GM12873 (cell line): Measurements from ENCODE around the gene VSIG10L2.

Experiments used
- TF ChIP-seq, protein P1 (sequence below): IDR thresholded peaks from 2 replicates; pipeline ENCODE4 v1.5.1; 2012; ENCODE audit warnings: low read depth, mild to moderate bottlenecking, moderate library complexity, low read length, control low read depth; ENCODE audit not compliant: insufficient read depth; ENCODE audit errors: missing control alignments

The VSIG10L2 gene

DNA sequence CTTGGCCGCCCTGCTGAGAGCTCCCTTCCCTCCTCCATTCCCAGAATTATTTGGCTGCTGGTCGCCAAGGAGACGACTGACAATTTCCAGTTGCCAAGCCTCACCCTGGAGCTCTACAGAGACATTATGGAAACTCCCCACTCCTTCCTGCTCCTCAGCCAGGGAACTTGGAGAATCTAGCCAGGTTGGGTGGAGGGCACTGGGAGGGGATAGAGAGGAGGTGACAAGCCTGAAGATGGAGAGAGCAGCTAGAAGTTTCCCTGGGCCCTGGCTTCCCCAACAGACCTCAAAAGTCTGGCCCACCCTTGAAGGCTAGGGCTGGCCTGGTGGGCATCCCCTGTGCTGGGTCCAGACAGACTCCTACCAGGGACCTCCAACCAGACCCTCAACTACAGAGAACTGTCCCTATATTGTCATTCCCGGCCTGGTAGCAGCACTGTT, 6.7 kb upstream of the VSIG10L2 start:
- TF ChIP-seq, protein P1, sequence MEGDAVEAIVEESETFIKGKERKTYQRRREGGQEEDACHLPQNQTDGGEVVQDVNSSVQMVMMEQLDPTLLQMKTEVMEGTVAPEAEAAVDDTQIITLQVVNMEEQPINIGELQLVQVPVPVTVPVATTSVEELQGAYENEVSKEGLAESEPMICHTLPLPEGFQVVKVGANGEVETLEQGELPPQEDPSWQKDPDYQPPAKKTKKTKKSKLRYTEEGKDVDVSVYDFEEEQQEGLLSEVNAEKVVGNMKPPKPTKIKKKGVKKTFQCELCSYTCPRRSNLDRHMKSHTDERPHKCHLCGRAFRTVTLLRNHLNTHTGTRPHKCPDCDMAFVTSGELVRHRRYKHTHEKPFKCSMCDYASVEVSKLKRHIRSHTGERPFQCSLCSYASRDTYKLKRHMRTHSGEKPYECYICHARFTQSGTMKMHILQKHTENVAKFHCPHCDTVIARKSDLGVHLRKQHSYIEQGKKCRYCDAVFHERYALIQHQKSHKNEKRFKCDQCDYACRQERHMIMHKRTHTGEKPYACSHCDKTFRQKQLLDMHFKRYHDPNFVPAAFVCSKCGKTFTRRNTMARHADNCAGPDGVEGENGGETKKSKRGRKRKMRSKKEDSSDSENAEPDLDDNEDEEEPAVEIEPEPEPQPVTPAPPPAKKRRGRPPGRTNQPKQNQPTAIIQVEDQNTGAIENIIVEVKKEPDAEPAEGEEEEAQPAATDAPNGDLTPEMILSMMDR = no peak

DNA sequence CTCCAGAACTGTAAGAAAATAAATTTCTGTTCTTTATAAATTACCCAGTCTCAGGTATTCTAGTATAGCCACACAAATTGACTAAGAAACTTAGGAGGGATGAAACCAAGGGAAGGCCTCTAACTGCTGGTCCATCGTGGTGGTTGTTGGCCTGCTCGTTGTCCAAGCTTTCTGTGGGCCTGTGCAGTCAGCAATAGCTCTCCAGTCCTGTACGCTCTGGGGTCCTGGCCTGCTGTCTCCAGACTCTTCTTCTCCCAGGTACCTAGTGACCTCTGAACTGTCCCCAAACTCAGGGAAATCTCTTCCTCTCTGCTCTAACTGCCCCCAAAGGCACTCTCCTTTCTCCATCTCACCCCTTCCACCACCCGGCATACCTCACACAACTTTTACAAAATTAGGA, 5.7 kb upstream of the VSIG10L2 start:
- TF ChIP-seq, protein P1 = no peak

DNA sequence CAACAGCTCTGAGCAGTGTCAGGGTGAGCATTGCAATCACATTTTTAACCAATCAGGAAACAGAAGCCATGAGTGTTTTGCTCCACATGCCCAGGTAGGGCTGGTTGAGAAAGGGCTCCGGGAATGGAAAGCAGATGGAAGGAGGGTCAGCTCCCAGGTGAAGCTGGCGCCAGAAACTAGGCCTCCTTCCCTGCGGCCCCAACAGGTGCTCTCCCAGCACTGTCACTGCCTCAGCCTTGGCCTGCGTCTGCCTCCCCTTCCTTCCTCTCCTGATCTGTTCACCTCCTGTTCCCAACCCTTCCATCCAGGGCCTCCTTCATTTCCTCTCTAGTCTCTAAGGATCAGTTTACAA, 4.6 kb upstream of the VSIG10L2 start:
- TF ChIP-seq, protein P1 = no peak

DNA sequence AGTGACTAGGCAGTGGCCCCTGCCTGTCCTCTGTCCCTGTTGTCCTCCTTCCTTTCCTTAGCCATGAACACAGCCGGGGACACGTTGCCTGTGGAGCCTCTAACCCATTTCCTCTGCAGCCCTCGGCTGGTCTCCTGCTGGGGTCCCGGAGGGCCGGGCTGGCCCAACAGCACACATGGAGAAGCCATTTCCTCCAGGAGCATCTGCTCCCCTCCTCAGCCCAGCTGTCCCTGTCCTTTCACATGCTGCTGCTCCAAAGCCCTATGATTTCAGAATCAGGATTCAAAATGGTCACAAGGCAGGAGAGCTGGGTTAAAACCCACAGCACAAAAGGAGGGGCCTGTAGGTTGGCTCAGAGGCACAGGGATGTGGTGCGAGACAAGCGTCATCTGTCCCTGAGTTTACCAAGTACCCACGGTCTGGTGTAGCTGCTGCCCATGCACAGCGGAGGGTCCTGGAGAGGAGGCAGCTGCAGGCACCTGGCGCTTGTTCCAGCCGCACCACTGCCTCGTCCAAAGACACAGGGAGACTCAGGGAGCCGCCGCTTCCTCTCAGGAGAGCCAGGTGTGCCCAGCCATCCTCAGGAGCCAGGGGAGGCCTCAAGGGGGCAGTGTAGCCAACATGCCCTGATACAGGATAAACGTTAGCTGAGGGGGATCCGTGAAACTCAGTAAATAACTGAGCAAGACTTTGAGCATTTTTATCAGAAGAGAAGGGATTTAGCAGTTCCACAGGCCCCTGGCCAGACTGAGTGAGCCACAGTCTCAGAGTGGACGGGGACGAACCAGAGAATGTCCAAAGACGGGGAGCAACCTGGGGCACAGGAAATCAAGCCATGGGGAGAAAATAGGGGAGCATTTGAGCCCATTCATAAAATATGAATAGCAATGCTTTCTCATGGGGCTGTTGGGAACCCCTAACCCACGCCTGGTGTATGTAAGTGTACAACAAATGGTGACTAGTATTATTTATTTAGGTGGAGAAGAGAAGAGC, 3.9 kb upstream of the VSIG10L2 start:
- TF ChIP-seq, protein P1 = peak; percentile 85

DNA sequence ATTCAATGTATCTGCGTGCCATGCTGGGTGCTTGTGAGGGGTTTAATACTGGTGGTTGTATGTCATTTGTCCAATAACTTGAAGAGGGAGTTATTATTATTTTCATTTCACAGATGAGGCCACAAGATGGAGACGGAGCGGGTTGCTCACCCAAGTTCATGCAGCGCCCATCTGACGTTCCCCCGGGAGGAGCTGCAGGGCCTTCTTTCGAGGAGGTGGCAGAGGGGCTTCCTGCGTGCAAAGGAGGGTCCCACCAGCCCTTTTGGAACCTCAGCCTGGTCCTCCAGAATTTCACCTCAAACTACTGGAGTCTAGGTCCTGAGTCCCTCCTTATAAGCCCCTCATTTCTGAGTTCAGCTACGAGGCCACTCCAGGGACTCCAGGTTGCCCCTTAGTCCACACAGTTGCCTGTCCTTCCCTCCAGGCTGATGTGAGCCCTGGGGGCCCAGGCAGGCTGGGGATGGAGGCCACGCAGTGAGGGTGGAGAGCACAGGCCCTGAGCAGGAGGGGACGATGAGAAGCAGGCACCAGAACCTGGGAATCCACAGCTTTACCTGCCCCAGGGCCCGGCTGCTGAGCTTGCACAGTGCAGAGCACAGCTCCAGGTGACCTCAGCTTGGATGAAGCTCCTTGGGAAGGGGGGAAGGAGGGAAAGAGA, 2.9 kb upstream of the VSIG10L2 start:
- TF ChIP-seq, protein P1 = no peak

DNA sequence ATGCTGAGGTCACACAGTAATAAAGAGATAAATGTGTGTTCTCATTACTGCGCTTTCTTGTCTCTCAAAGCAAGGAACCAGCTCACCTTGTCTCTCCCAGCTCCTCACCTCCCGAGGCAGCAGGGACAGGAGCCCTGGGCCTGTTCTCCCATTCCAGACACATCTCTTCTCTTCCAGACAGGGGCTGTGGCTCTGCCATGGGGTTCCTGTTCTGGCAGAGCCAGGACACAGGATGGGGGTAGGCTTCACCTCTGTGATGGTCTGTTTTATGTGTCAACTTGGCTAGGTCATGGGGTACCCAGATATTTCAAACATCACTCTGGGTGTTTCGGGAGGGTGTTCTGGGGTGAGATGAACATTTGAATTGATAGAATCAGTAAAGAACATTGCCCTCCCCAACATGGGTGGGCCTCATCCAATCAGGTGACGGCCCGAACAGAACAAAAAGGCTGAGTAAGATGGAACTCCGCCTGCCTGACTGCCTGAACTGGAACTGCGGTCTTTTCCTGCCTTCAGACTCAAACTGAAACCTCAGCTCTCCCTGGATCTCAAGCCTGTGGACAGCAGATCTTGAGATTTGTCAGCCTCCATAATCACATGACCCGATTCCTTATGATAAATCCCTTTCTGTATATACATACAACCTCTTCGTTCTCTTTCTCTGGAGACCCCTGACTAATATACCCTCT, 2.0 kb upstream of the VSIG10L2 start:
- TF ChIP-seq, protein P1 = no peak
